Stomach (tissue), 9 donors: ENCODE results near the gene CUX1. TPM values are rescaled to one million over a fixed set of nuclear protein-coding genes. Genes with fewer than 3 reads are reported as not detected.
A peak's percentile ranks its signal among the peaks of the same experiment; 100 is the strongest.
"Not testable (repeated sequence)": the region's sequence is repeated elsewhere in the genome, so short reads cannot be mapped to it uniquely, and the experiment has no call there.

Source experiments
- DNase-seq, 2 donors: peaks; one replicate each; pipeline versions ENCODE4 v3.0.0 to v3.0.0-alpha.2; 2013 to 2019
- H3K27ac ChIP-seq, 5 donors: fragments of 200-600 bp in 4 of 5; sonication (generic) in 4 of 5; one replicate each; pipeline ENCODE4 v1.5.1; 2013 to 2019; ENCODE audit warnings: mild to moderate bottlenecking in 1 of 5, moderate library complexity in 1 of 5
- H3K27me3 ChIP-seq, 3 donors: fragments of 200-600 bp; sonication (generic); one replicate each; pipeline ENCODE4 v1.5.1; 2017 to 2019; ENCODE audit warnings: mixed run types in 1 of 3
- H3K36me3 ChIP-seq, 4 donors: fragments of 200-600 bp; sonication (generic); 1 replicate in 3 of 4; 2 replicates in 1 of 4; pipeline ENCODE4 v1.5.1; 2016 to 2019
- H3K4me1 ChIP-seq, 4 donors: fragments of 200-600 bp; sonication (generic); one replicate each; pipeline ENCODE4 v1.5.1; 2016 to 2019
- H3K4me3 ChIP-seq, 4 donors: fragments of 200-600 bp; sonication (generic) in 3 of 4; one replicate each; pipeline ENCODE4 v1.5.1; 2016 to 2019; ENCODE audit warnings: mild to moderate bottlenecking in 1 of 4
- H3K9me3 ChIP-seq, 4 donors: fragments of 200-600 bp; sonication (generic); one replicate each; pipeline ENCODE4 v1.5.1; 2016 to 2019
- EP300 ChIP-seq: sonication (generic); formaldehyde crosslinking; IDR thresholded peaks from one replicate; pipeline ENCODE4 v1.6.1; 2017; ENCODE audit warnings: antibody characterized with exemption
- POLR2A ChIP-seq, 4 donors: fragments of 450-650 bp; IDR thresholded peaks; one replicate each; pipeline ENCODE4 v1.6.1; 2016; ENCODE audit warnings: antibody characterized with exemption in 4 of 4, control low read depth in 2 of 4, mild to moderate bottlenecking in 1 of 4, moderate library complexity in 1 of 4
- POLR2AphosphoS5 ChIP-seq, 3 donors: sonication (generic); formaldehyde crosslinking; IDR thresholded peaks; one replicate each; pipeline ENCODE4 v1.6.1; 2016; ENCODE audit warnings: antibody characterized with exemption in 3 of 3
- WGBS, 5 donors: extraction: QIAGEN DNeasy Blood & Tissue Kit in 3 of 5; methylation state at CpG; one replicate each; pipeline versions ENCODE4 v1.1.5 to v1.1.7; 2013 to 2018; 5-methylcytosine and 5-hydroxymethylcytosine counted together
- intact Hi-C: fragments of 100-400 bp; cut with DNase I; formaldehyde crosslinking; loops from one replicate; pipeline ENCODE4 v1.15.1; 2023; ENCODE audit warnings: low total_unique reads
- polyA plus RNA-seq, 3 donors: library from polyadenylated mRNA; stranded (reverse); fragments of 200-250 nt; gene quantifications; one replicate each; pipeline ENCODE4 v1.2.3, GENCODE V29; 2013
- total RNA-seq, 5 donors: library from RNA; depleted of rRNA; stranded (reverse); fragments of >200 nt; gene quantifications; one replicate each; pipeline versions ENCODE4 v1.1.0 to v1.2.3, GENCODE V29; 2014 to 2016
- TF ChIP-seq, protein P1 (sequence below), 7 experiments: fragments of 450-650 bp in 4 of 7; fragments of 200-600 bp in 3 of 7; sonication (generic) in 3 of 7; IDR thresholded peaks; one replicate each; pipeline ENCODE4 v1.5.1; 2016 to 2019; ENCODE audit warnings: antibody characterized with exemption in 7 of 7, control low read depth in 2 of 7, mild to moderate bottlenecking in 1 of 7
- donor health status: healthy with polysubstance abuse.
- donor health status: Bipolar disorder and iron deficiency.
- donor health status: healthy.

Gene CUX1
- total and polyA plus RNA-seq, 8 donors = 24.7 to 201 (median 54.7) TPM

DNA sequence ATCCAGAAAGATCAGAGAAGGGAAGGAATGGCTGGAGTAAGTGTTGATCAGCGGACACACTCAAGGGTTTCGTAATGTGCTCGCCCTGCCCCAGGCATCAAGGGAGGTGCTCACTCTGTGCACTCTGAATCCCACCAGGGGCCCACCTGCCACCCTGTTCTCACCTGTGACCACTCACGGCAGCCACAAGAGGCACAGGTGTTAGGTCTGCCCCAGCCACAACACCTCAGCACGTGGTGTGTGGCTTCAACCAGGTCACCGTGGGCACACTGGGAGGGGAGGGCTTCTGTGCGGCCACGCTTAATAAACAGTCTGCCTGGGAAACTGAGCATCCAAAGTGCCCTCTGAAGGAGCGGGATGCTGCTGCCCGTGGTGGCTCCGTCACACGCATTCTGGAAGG is 49.8 kb downstream of the CUX1 start:
- peaks cover 13 to 52% (median 40%) of the 10 kb centered on the region in 4 donors for H3K4me1 ChIP-seq
- H3K36me3 ChIP-seq = no peaks in the 10 kb centered on the region
- H3K27ac ChIP-seq = no peak overlapping the region
- no peaks in the 10 kb centered on the region for H3K9me3 ChIP-seq
- TF ChIP-seq EP300 = no peak
- WGBS, 5 donors = 88 to 95% (median 93%) methylated on average over 11 to 12 of the region's 12 CpGs
- no peak for DNase-seq
- intact Hi-C loops = no loop called here
- H3K4me3 ChIP-seq = no peak overlapping the region
- no peaks in the 10 kb centered on the region for H3K27me3 ChIP-seq

DNA sequence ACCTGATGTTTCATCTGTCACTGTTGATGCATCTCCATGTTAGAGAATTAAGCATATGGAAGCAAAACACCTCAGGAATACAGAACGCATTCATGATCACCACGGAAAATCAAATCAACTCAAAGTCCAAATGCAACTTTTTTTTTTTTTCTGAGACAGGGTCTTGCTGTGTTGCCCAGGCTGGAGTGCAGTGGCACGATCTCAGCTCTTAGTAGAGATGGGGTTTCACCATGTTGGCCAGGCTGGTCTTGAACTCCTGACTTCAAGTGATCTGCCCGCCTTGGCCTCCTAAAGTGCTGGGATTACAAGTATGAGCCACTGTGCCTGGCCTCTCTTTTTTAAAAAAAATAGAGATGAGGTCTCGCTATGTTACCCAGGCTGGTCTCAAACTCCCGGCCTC is 50.3 kb downstream of the CUX1 start:
- DNase-seq, H3K27me3 ChIP-seq, H3K4me3 ChIP-seq, H3K36me3 ChIP-seq, intact Hi-C loops, H3K27ac ChIP-seq, H3K9me3 ChIP-seq: not testable (repeated sequence)
- 92 to 98% (median 96%) methylated on average over 6 of the region's 6 CpGs for WGBS, 5 donors
- peaks cover 13 to 50% (median 38%) of the 10 kb centered on the region in 4 donors for H3K4me1 ChIP-seq

DNA sequence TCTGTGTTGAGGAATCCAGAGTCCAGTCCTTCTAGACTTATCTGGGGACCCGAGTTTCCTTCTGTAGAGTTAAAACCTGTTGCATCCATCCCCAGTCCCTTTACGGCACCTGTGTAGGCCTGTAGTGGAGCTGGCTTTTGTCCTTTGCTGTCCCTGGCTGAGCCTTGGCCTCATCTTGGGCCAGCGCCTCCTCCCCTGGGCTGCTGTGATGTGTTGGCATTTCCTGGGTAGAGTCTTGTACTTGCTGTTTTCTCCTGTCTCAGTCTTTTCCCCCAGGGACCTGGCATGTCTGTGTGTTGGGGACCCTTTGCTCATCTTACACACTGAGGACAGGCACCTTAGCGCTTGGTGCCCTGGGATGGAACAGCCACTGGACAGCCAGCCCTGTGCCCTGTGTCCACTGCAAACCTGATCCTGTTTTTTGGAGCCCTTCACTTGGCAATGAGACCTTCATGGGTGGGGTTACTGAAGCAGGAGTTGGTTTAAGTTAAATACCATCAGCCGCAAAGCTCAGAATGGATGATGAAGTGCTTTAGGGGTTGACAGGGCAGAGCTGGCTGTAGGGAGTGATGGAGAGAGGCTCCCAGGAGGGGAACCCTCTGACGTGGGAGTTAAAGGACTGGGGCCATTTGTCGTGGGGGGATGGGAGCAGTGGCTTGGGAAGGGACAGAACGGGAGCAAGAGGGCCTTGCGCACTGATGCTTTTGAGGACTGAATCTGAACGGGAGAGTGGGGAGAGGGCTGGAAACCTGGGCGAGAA is 50.9 kb downstream of the CUX1 start:
- Histone ChIP-seq H3K27me3 (no peaks in the 10 kb centered on the region), H3K4me1 (peaks cover 13 to 50% (median 36%) of the 10 kb centered on the region in 4 donors), H3K27ac (no peak overlapping the region), H3K9me3 (no peaks in the 10 kb centered on the region), H3K4me3 (no peak overlapping the region), H3K36me3 (no peaks in the 10 kb centered on the region)
- WGBS, 5 donors = 86 to 89% (median 89%) methylated on average over 11 of the region's 11 CpGs
- DNase-seq = no peak
- no peak for TF ChIP-seq POLR2A (IDR thresholded peaks at IDR 0.05)
- TF ChIP-seq, protein P1, sequence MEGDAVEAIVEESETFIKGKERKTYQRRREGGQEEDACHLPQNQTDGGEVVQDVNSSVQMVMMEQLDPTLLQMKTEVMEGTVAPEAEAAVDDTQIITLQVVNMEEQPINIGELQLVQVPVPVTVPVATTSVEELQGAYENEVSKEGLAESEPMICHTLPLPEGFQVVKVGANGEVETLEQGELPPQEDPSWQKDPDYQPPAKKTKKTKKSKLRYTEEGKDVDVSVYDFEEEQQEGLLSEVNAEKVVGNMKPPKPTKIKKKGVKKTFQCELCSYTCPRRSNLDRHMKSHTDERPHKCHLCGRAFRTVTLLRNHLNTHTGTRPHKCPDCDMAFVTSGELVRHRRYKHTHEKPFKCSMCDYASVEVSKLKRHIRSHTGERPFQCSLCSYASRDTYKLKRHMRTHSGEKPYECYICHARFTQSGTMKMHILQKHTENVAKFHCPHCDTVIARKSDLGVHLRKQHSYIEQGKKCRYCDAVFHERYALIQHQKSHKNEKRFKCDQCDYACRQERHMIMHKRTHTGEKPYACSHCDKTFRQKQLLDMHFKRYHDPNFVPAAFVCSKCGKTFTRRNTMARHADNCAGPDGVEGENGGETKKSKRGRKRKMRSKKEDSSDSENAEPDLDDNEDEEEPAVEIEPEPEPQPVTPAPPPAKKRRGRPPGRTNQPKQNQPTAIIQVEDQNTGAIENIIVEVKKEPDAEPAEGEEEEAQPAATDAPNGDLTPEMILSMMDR (IDR thresholded peaks at IDR 0.05) = no peak
- no peak for TF ChIP-seq POLR2AphosphoS5 (IDR thresholded peaks at IDR 0.05)
- no peak for TF ChIP-seq EP300
- intact Hi-C loops = no loop called here

DNA sequence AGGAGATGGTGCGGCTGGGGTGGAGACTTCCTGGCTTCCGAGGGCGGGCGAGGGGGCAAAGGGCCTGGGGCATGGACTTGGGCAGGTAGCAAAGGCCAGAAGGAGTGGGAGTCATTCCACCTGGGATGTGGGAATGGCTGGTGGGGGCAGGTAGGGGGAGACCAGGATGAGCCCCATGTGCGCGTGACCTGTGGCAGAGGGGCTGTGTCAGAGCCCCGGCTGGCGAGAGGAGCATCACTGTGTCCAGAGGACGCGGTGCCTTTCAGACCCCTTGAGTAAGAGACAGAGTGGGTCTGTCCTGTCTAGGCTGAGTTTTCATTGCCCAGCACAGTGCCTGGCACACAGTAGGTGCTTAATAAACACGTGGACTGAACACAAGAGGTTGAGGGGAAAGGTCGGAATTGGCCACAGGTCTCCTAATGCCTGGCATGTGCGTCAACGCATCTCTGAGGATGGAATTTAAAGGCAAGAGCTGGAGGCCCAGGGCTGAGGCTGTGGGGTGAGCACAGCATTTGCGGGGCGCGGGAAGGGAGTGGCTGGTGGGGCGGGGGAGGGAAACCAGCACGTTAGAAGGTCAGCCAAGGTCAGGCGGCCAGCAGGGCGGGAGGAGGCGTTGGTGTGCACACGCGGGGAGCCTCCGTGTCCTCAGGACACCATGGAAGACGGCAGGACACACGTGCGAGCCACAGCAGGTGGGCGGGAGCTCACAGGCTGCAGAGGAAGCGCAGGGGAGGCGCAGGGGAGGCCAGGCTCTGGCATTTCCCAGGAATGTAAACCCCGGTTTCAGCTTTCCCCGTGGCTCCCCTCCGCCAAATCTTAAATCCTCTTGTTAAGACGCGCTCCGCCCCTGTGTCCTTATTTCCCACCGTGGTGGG is 51.8 kb downstream of the CUX1 start:
- peak overlapping the region in 2 of 5 donors; percentile 17 to 71 for H3K27ac ChIP-seq
- intact Hi-C loops = no loop called here
- H3K4me1 ChIP-seq = peaks cover 13 to 55% (median 41%) of the 10 kb centered on the region in 4 donors
- no peaks in the 10 kb centered on the region for H3K27me3 ChIP-seq
- TF ChIP-seq EP300 = no peak
- no peak for TF ChIP-seq POLR2A (IDR thresholded peaks at IDR 0.05)
- no peak for TF ChIP-seq POLR2AphosphoS5 (IDR thresholded peaks at IDR 0.05)
- TF ChIP-seq, protein P1 (IDR thresholded peaks at IDR 0.05) = no peak
- H3K4me3 ChIP-seq = no peak overlapping the region
- 67 to 76% (median 72%) methylated on average over 37 to 38 of the region's 38 CpGs for WGBS, 5 donors
- DNase-seq = no peak
- no peaks in the 10 kb centered on the region for H3K36me3 ChIP-seq
- H3K9me3 ChIP-seq = no peaks in the 10 kb centered on the region

DNA sequence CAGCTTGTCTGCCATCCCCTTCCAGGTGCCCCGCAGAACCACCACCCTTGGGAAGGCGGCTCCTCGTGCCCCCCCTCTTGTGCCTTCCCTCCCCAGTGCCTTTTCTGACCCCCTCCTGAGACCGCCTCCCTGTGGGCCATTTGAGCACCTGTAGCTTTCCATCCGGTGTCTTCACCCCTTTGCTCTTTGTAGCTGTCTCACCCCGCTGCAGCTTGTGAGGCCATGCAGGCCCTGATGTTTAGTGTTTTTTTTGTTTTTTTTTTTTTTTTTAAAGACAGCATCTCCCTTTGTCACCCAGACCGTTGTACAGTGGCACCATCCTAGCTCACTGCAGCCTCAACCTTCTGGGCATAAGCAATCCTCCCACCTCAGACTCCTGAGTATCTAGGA is 52.5 kb downstream of the CUX1 start:
- Histone ChIP-seq H3K27ac (peak overlapping the region in 4 of 5 donors; percentile 20 to 71 (median 44)), H3K36me3 (no peaks in the 10 kb centered on the region), H3K27me3 (no peaks in the 10 kb centered on the region), H3K4me1 (peaks cover 13 to 60% (median 42%) of the 10 kb centered on the region in 4 donors), H3K4me3 (peak overlapping the region in 1 of 4 donors; percentile 8), H3K9me3 (no peaks in the 10 kb centered on the region)
- intact Hi-C loops = no loop called here
- no peak for DNase-seq
- TF ChIP-seq POLR2AphosphoS5 (IDR thresholded peaks at IDR 0.05) = no peak
- no peak for TF ChIP-seq EP300
- TF ChIP-seq, protein P1 (IDR thresholded peaks at IDR 0.05) = no peak
- WGBS, 5 donors = 64 to 78% (median 73%) methylated on average over 7 of the region's 7 CpGs
